ENCODE results near the gene GMIP.
A peak's percentile ranks its signal among the peaks of the same experiment; 100 is the strongest.

The GMIP gene

GRCh38 chr19:19597809-19598306 is 45.6 kb downstream of the GMIP start:
- DNase-seq (ENCODE audit: insufficient read length, low spot score) (no peak), FAIRE-seq (peak; percentile 88)

DNA sequence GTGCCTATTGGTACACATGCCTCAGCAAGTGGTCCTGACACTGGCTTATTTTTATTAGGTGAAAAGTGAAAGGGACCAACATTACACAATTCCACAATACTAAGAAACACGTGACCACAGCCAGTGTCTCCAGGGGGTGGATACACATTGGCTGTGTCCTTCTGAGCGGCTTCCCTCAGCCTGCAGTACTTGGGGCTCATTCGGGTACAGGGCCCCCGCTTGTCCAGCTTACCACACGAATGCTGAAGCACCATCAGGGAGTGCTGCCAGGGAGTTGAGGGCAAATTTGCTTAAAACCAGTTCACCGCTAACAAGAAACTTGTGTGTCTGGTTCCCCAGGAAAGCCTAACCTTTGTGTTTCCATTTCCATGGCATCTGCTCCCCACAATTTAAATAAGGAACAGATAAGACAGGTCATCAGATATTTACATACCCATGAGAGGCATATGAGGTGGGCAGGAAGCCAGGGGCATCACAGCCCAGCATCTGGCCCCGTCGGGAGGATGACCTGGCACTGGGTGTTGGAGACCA is 48.2 kb downstream of the GMIP start:
- DNase-seq (ENCODE audit: insufficient read length, low spot score) = no peak
- no peak for TF ChIP-seq SPI1 (IDR thresholded peaks at IDR 0.05; ENCODE audit: low read depth, low read length)
- no peak for TF ChIP-seq POLR2A (IDR thresholded peaks at IDR 0.05; ENCODE audit: low read depth, low read length)
- no peak for TF ChIP-seq PAX5 (IDR thresholded peaks at IDR 0.05; ENCODE audit: insufficient read depth, low read length, severe bottlenecking)
- no peak for TF ChIP-seq TAF1 (IDR thresholded peaks at IDR 0.05; ENCODE audit: low read depth, low read length)
- FAIRE-seq = no peak

More at GRCh38 chr19:19597809-19598306, 45.6 kb downstream of the GMIP start:
- TF ChIP-seq POLR2A (IDR thresholded peaks at IDR 0.05; ENCODE audit: low read depth, low read length) (0 out of 2 replicates have a peak, but pooled peaks have one; percentile 30), POU2F2 (IDR thresholded peaks at IDR 0.05; ENCODE audit: low read depth, low read length) (0 out of 2 replicates have a peak, but pooled peaks have one; percentile 27), PAX5 (IDR thresholded peaks at IDR 0.05; ENCODE audit: insufficient read depth, low read length, severe bottlenecking) (peak; percentile 66), SPI1 (IDR thresholded peaks at IDR 0.05; ENCODE audit: low read depth, low read length) (no peak)

DNA sequence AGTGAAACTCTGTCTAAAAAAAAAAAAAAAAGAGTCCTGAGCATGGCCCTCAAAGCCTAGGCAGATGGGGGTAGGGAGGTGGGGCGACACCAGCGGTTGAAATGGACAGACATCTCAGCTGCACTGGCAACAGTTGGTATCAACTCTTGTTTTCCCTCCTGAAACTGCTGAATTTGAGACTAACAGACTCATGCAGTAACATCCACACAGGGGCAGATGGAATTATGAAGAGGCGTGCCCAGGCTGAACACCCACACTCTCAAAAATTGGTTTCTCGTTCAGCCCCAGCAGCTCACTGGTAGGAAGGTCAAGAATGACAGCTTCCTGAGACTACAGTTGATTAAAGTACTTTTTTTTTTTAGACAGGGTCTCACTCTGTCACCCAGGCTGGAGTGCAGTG is 49.1 kb downstream of the GMIP start:
- DNase-seq (ENCODE audit: insufficient read length, low spot score) (no peak), FAIRE-seq (no peak)
- TF ChIP-seq SPI1 (IDR thresholded peaks at IDR 0.05; ENCODE audit: low read depth, low read length) = no peak
- no peak for TF ChIP-seq POLR2AphosphoS5 (IDR thresholded peaks at IDR 0.05; ENCODE audit: low read depth, low read length)
- TF ChIP-seq POU2F2 (IDR thresholded peaks at IDR 0.05; ENCODE audit: low read depth, low read length) = no peak
- no peak for TF ChIP-seq TAF1 (IDR thresholded peaks at IDR 0.05; ENCODE audit: low read depth, low read length)
- no peak for TF ChIP-seq POLR2A (IDR thresholded peaks at IDR 0.05; ENCODE audit: low read depth, low read length)
- no peak for TF ChIP-seq PAX5 (IDR thresholded peaks at IDR 0.05; ENCODE audit: insufficient read depth, low read length, severe bottlenecking)

- no peak for DNase-seq (ENCODE audit: insufficient read length, low spot score)
- FAIRE-seq = no peak
- TF ChIP-seq POLR2AphosphoS5 (IDR thresholded peaks at IDR 0.05; ENCODE audit: low read depth, low read length) (no peak), PAX5 (IDR thresholded peaks at IDR 0.05; ENCODE audit: insufficient read depth, low read length, severe bottlenecking) (no peak), POU2F2 (IDR thresholded peaks at IDR 0.05; ENCODE audit: low read depth, low read length) (no peak), TAF1 (IDR thresholded peaks at IDR 0.05; ENCODE audit: low read depth, low read length) (no peak), SPI1 (IDR thresholded peaks at IDR 0.05; ENCODE audit: low read depth, low read length) (no peak), POLR2A (IDR thresholded peaks at IDR 0.05; ENCODE audit: low read depth, low read length) (no peak)
These were observed 50.8 kb downstream of the GMIP start for GRCh38 chr19:19592690-19593089.

- FAIRE-seq (no peak), DNase-seq (ENCODE audit: insufficient read length, low spot score) (no peak)
- no peak for TF ChIP-seq PAX5 (IDR thresholded peaks at IDR 0.05; ENCODE audit: insufficient read depth, low read length, severe bottlenecking)
- TF ChIP-seq POLR2A (IDR thresholded peaks at IDR 0.05; ENCODE audit: low read depth, low read length) = no peak
- no peak for TF ChIP-seq POLR2AphosphoS5 (IDR thresholded peaks at IDR 0.05; ENCODE audit: low read depth, low read length)
- 0 out of 2 replicates have a peak, but pooled peaks have one; percentile 14 for TF ChIP-seq TAF1 (IDR thresholded peaks at IDR 0.05; ENCODE audit: low read depth, low read length)
These were observed 52.2 kb downstream of the GMIP start for GRCh38 chr19:19591133-19591825.

DNA sequence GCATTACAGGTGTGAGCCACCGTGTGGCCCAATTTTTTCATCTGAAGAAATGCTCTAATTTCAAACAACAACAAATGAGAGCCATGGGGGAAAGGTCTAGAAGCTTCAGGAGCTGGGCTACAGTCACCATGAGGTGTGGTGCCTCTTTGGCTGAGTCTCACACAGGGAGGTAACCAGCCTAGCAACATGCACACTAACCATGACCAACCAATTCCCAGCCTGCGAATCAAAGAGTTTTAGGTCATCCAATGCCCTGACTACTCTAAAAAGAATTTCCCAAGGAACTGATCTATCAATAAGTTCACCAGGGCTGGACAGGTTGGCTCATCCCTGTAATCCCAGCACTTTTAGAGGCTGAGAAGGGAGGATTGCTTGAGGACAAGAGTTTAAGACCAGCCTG is 54.9 kb downstream of the GMIP start:
- TF ChIP-seq TAF1 (IDR thresholded peaks at IDR 0.05; ENCODE audit: low read depth, low read length) (no peak), PAX5 (IDR thresholded peaks at IDR 0.05; ENCODE audit: insufficient read depth, low read length, severe bottlenecking) (no peak), POLR2A (IDR thresholded peaks at IDR 0.05; ENCODE audit: low read depth, low read length) (no peak), SPI1 (IDR thresholded peaks at IDR 0.05; ENCODE audit: low read depth, low read length) (no peak), POU2F2 (IDR thresholded peaks at IDR 0.05; ENCODE audit: low read depth, low read length) (no peak), POLR2AphosphoS5 (IDR thresholded peaks at IDR 0.05; ENCODE audit: low read depth, low read length) (no peak)
- FAIRE-seq (no peak), DNase-seq (ENCODE audit: insufficient read length, low spot score) (no peak)

DNA sequence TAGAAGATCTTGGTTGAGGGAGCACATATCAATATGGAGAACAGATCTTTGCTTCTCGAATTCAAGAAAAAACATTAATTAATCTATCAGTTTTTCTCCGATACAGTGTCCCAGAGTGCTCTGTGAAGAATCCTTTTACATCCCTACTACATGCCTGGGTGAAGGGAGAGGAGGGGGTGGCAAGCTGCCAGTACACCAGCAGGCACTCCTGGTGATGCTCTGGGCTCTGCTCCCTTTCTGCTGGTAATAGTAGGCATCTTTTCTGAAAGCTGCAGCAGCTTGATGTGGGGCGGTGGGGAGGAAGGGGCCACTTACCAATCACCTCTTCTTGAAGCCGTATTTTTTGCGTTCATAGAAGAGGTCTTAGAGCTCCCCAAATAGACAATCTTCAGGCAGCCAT is 55.7 kb downstream of the GMIP start:
- FAIRE-seq (no peak), DNase-seq (ENCODE audit: insufficient read length, low spot score) (no peak)
- TF ChIP-seq SPI1 (IDR thresholded peaks at IDR 0.05; ENCODE audit: low read depth, low read length) (no peak), POLR2AphosphoS5 (IDR thresholded peaks at IDR 0.05; ENCODE audit: low read depth, low read length) (no peak), POU2F2 (IDR thresholded peaks at IDR 0.05; ENCODE audit: low read depth, low read length) (no peak), TAF1 (IDR thresholded peaks at IDR 0.05; ENCODE audit: low read depth, low read length) (no peak), POLR2A (IDR thresholded peaks at IDR 0.05; ENCODE audit: low read depth, low read length) (no peak), PAX5 (IDR thresholded peaks at IDR 0.05; ENCODE audit: insufficient read depth, low read length, severe bottlenecking) (no peak)

- FAIRE-seq (no peak), DNase-seq (ENCODE audit: insufficient read length, low spot score) (no peak)
- no peak for TF ChIP-seq SPI1 (IDR thresholded peaks at IDR 0.05; ENCODE audit: low read depth, low read length)
- no peak for TF ChIP-seq POU2F2 (IDR thresholded peaks at IDR 0.05; ENCODE audit: low read depth, low read length)
- TF ChIP-seq PAX5 (IDR thresholded peaks at IDR 0.05; ENCODE audit: insufficient read depth, low read length, severe bottlenecking) = no peak
- no peak for TF ChIP-seq POLR2A (IDR thresholded peaks at IDR 0.05; ENCODE audit: low read depth, low read length)
- no peak for TF ChIP-seq TAF1 (IDR thresholded peaks at IDR 0.05; ENCODE audit: low read depth, low read length)
- no peak for TF ChIP-seq POLR2AphosphoS5 (IDR thresholded peaks at IDR 0.05; ENCODE audit: low read depth, low read length)
These were observed 59.1 kb downstream of the GMIP start for GRCh38 chr19:19584356-19584755.

- TF ChIP-seq POLR2AphosphoS5 (IDR thresholded peaks at IDR 0.05; ENCODE audit: low read depth, low read length) (no peak), POLR2A (IDR thresholded peaks at IDR 0.05; ENCODE audit: low read depth, low read length) (no peak), SPI1 (IDR thresholded peaks at IDR 0.05; ENCODE audit: low read depth, low read length) (no peak), PAX5 (IDR thresholded peaks at IDR 0.05; ENCODE audit: insufficient read depth, low read length, severe bottlenecking) (no peak), TAF1 (IDR thresholded peaks at IDR 0.05; ENCODE audit: low read depth, low read length) (no peak), POU2F2 (IDR thresholded peaks at IDR 0.05; ENCODE audit: low read depth, low read length) (no peak)
- FAIRE-seq (no peak), DNase-seq (ENCODE audit: insufficient read length, low spot score) (no peak)
These were observed 61.0 kb downstream of the GMIP start for GRCh38 chr19:19582471-19582870.
